H1 (cell line): ENCODE data around the gene AKIRIN1. TPM values are rescaled to one million over a fixed set of nuclear protein-coding genes. Genes with fewer than 3 reads are reported as not detected.

ENCODE experiments used
- BCL11A ChIP-seq, 2 experiments: IDR thresholded peaks; one replicate each; pipeline ENCODE4 v1.6.1; 2011; ENCODE audit warnings: low read depth in 2 of 2, low read length in 2 of 2, mild to moderate bottlenecking in 2 of 2
- BRCA1 ChIP-seq: IDR thresholded peaks from 2 replicates; pipeline ENCODE4 v1.6.1; 2012; ENCODE audit warnings: low read depth, low read length, improper control_type of control experiment
- RAD21 ChIP-seq, 2 experiments: IDR thresholded peaks in 1 of 2; conservative IDR thresholded peaks in 1 of 2; 2 replicates each; pipeline ENCODE4 v1.6.1; 2011; ENCODE audit warnings: low read depth in 2 of 2, low read length in 2 of 2, improper control_type of control experiment in 1 of 2, inconsistent platforms in 1 of 2, mild to moderate bottlenecking in 1 of 2, moderate library complexity in 1 of 2
- TAF1 ChIP-seq: IDR thresholded peaks from 2 replicates; pipeline ENCODE4 v1.6.1; 2011; ENCODE audit warnings: mild to moderate bottlenecking, low read depth, low read length
- TEAD4 ChIP-seq: IDR thresholded peaks from 2 replicates; pipeline ENCODE4 v1.6.1; 2012; ENCODE audit warnings: low read depth, low read length, inconsistent platforms, mixed read lengths
- polyA plus RNA-seq, 7 experiments: library from polyadenylated mRNA; depleted of rRNA in 3 of 7; stranded (reverse) in 5 of 7; unstranded in 2 of 7; fragments of >200 nt in 5 of 7; fragments of 200-250 nt in 2 of 7; gene quantifications; 1 replicate in 5 of 7; 2 replicates in 1 of 7; 4 replicates in 1 of 7; pipeline versions ENCODE4 v1.2.1 to v1.2.3, GENCODE V29; 2011 to 2013; ENCODE audit warnings: missing spikeins in 2 of 7, mixed read lengths in 2 of 7
- total RNA-seq: library from RNA; stranded (reverse); fragmentation: NEBNext Ultra II Directional; extraction: Animal tissue kit (Norgen Biotek cat#: 25700); gene quantifications from 2 replicates; pipeline ENCODE4 v1.2.1, GENCODE V29; 2021
- TF ChIP-seq, protein P1 (sequence below): IDR thresholded peaks from 2 replicates; pipeline ENCODE4 v1.6.1; 2012; ENCODE audit warnings: inconsistent platforms

AKIRIN1 gene
- total and polyA plus RNA-seq, 2 of the 8 experiments (the other 6 are each of a cell fraction or from before 2014, with no cell fraction given): 148 to 236 TPM

DNA sequence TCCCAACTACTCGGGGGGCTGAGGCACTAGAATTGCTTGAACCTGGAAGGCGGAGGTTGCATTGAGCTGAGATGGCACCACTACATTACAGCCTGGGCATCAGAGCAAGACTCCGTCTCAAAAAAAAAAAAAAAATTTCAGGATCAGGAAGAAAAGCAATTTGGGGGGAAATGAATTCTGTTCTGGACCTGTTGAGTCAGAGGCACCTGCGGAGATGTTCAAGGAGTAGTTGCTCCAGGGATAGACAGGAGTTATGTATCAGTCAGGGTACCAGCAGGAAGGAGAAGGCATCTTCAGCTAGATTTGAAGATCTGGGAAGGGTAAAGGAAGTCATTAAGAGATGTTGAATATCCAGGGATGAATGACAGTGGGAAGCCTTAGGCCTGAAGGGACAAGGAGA, 46.5 kb upstream of the AKIRIN1 start (continued):
- TF ChIP-seq BCL11A (IDR thresholded peaks at IDR 0.05; ENCODE audit: low read depth in 2 of 2, low read length in 2 of 2) (no peak), BRCA1 (no peak), TAF1 (no peak), RAD21 (IDR thresholded peaks at IDR 0.05 in 1 of 2, conservative IDR thresholded peaks at IDR 0.05 in 1 of 2; ENCODE audit: low read depth in 2 of 2, low read length in 2 of 2) (no peak), TEAD4 (no peak)
- TF ChIP-seq, protein P1, sequence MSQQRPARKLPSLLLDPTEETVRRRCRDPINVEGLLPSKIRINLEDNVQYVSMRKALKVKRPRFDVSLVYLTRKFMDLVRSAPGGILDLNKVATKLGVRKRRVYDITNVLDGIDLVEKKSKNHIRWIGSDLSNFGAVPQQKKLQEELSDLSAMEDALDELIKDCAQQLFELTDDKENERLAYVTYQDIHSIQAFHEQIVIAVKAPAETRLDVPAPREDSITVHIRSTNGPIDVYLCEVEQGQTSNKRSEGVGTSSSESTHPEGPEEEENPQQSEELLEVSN: no peak
